Left lung (tissue), 10 donors: ENCODE measurements around the gene SNAI3. TPM values are rescaled to one million over a fixed set of nuclear protein-coding genes. Genes with fewer than 3 reads are reported as not detected.

Experiments used
- ATAC-seq: fragments of 200-7000 bp; cut with Tn5 transposase; one replicate; pipeline ENCODE4 v1.9.1; 2020; ENCODE audit warnings: moderate library complexity
- DNase-seq, 4 donors: peaks; one replicate each; pipeline ENCODE4 v3.0.0-alpha.2; 2013 to 2020
- H3K27ac ChIP-seq, 2 donors: fragments of 200-600 bp; sonication (generic) in 1 of 2; one replicate each; pipeline versions ENCODE4 v1.5.0 to v1.8.0; 2020 to 2021
- H3K27me3 ChIP-seq, 2 donors: fragments of 200-600 bp; sonication (generic) in 1 of 2; one replicate each; pipeline versions ENCODE4 v1.5.0 to v1.8.0; 2020 to 2021
- H3K36me3 ChIP-seq, 2 donors: fragments of 200-600 bp; sonication (generic) in 1 of 2; one replicate each; pipeline versions ENCODE4 v1.5.0 to v1.8.0; 2020 to 2021
- H3K4me1 ChIP-seq, 2 donors: fragments of 200-600 bp; one replicate each; pipeline ENCODE4 v1.8.0; 2021
- H3K4me3 ChIP-seq, 2 donors: fragments of 200-600 bp; sonication (generic) in 1 of 2; one replicate each; pipeline versions ENCODE4 v1.5.0 to v1.8.0; 2020 to 2021; ENCODE audit warnings: mild to moderate bottlenecking in 1 of 2
- H3K9me3 ChIP-seq, 2 donors: fragments of 200-600 bp; sonication (generic) in 1 of 2; one replicate each; pipeline versions ENCODE4 v1.5.0 to v1.8.0; 2020 to 2021
- intact Hi-C, 2 donors: fragments of 100-400 bp; cut with DNase I; formaldehyde crosslinking; loops; one replicate each; pipeline versions ENCODE4 v1.11.2 to v1.14.2; 2022
- polyA plus RNA-seq, 6 donors: library from polyadenylated mRNA; unstranded; fragments of 120-200 nt; gene quantifications; one replicate each; pipeline ENCODE4 v1.2.1, GENCODE V29; 2013; ENCODE audit not compliant: insufficient read length in 6 of 6
- total RNA-seq, 2 donors: library from RNA; stranded (reverse); fragmentation: NEBNext Ultra II Directional; extraction: Animal tissue kit (Norgen Biotek cat#: 25700); gene quantifications; one replicate each; pipeline ENCODE4 v1.2.1, GENCODE V29; 2021
- TF ChIP-seq, protein P1 (sequence below), 2 donors: fragments of 200-600 bp; sonication (generic) in 1 of 2; IDR thresholded peaks; one replicate each; pipeline versions ENCODE4 v1.5.0 to v1.8.0; 2021; ENCODE audit warnings: antibody characterized with exemption in 2 of 2
- donor health status: DM: no; HTN: yes; CAD: no.
- donor health status: DM: no; HTN: no; CAD: no.

Gene SNAI3
- total and polyA plus RNA-seq, 8 donors = 0.86 to 2.3 (median 1.8) TPM

DNA sequence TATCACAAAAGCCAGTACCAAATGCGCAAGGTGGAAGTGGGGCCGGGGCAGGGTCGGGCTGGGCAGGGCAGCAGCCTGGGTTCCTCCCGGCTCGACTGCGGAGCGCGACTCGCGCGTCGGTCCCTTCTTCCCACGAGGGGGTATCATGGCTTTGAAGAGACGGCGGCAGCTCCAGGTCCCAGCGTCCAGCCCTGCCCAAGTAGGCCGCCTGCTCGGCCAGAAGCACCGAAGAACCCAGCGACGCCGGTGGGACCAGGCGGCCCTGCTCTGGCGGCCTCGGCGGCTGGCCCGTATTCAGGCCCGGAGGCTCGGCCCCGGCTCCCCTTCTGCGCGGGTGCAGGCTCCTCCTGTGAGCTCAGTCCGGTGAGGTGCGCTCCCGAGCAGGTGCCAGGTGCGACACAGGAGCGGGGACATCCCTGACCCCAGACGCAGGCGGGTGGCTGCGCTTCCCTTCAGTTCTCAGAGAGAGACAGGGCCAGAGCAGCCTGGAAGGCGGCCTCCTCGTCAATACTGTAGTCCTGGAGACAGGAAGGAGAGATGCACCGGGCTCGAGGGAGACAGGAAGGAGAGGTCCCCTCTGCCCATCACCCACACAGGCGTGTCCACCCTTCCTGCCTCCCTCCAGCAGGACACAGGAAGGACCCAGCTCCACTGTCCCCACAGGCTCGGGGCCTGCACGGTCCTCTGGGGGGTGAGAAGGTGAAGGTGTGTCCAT is 11.0 kb upstream of the SNAI3 start:
- intact Hi-C loops = no loop called here
- no peak for ATAC-seq
- Histone ChIP-seq H3K27ac (no peak overlapping the region), H3K4me1 (peaks cover 15 to 43% of the 10 kb centered on the region in 2 donors), H3K36me3 (peaks cover 0 to 58% of the 10 kb centered on the region in 2 donors), H3K27me3 (no peaks in the 10 kb centered on the region), H3K9me3 (no peaks in the 10 kb centered on the region), H3K4me3 (no peak overlapping the region)
- TF ChIP-seq, protein P1, sequence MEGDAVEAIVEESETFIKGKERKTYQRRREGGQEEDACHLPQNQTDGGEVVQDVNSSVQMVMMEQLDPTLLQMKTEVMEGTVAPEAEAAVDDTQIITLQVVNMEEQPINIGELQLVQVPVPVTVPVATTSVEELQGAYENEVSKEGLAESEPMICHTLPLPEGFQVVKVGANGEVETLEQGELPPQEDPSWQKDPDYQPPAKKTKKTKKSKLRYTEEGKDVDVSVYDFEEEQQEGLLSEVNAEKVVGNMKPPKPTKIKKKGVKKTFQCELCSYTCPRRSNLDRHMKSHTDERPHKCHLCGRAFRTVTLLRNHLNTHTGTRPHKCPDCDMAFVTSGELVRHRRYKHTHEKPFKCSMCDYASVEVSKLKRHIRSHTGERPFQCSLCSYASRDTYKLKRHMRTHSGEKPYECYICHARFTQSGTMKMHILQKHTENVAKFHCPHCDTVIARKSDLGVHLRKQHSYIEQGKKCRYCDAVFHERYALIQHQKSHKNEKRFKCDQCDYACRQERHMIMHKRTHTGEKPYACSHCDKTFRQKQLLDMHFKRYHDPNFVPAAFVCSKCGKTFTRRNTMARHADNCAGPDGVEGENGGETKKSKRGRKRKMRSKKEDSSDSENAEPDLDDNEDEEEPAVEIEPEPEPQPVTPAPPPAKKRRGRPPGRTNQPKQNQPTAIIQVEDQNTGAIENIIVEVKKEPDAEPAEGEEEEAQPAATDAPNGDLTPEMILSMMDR (IDR thresholded peaks at IDR 0.05) = no peak
- no peak for DNase-seq

DNA sequence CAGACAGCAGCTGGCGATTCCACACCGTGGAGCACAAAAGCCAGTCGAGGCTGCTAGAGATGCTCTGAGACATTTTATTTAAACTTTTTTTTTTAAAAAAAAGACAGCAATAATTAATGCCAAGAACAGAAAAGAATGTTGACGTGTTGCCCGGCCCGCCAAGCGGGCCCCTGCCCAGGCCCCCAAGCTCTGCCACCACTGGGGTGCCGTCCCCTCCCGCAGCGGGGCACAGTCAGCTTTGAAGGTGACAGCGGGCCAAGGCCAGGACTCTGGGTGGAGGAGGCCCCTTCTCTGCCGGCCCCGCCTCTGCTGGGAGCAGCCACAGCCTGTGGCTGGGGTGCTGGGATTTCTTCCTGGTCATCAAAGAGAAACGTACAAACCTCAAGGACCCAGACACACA is 10.1 kb upstream of the SNAI3 start:
- H3K27me3 ChIP-seq = peaks cover 0 to under 1% of the 10 kb centered on the region in 2 donors
- no peak overlapping the region for H3K4me3 ChIP-seq
- no peak overlapping the region for H3K27ac ChIP-seq
- H3K36me3 ChIP-seq = peaks cover 0 to 58% of the 10 kb centered on the region in 2 donors
- ATAC-seq (no peak), DNase-seq (no peak)
- TF ChIP-seq, protein P1 (IDR thresholded peaks at IDR 0.05) = no peak
- no peaks in the 10 kb centered on the region for H3K9me3 ChIP-seq
- intact Hi-C loops = no loop called here
- H3K4me1 ChIP-seq = peaks cover 8 to 43% of the 10 kb centered on the region in 2 donors

DNA sequence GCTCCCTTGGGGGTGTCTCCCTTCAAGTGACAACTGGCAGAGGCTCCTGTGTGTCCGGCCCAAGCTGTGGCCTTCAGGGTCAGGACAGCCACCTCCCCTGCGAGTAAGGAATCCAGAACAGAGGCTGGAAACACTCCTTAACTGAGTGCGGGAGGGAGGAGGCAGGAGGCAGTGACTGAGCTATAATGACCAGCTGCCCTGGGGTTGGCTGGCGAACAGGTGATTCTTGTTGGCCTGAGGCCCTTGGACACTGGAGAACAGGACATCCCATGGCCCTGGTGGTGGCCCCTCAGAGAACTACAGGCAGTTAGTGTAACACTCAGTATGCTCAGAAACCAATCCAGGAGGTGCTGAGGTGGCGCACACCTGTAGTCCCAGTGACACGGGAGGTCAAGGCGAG is 9.4 kb upstream of the SNAI3 start:
- Histone ChIP-seq H3K36me3 (peaks cover 0 to 58% of the 10 kb centered on the region in 2 donors), H3K9me3 (no peaks in the 10 kb centered on the region), H3K4me3 (no peak overlapping the region), H3K4me1 (peaks cover 4 to 43% of the 10 kb centered on the region in 2 donors), H3K27ac (no peak overlapping the region), H3K27me3 (peaks cover 0 to 7% of the 10 kb centered on the region in 2 donors)
- TF ChIP-seq, protein P1 (IDR thresholded peaks at IDR 0.05) = no peak
- intact Hi-C loops = no loop called here
- DNase-seq (no peak), ATAC-seq (no peak)

DNA sequence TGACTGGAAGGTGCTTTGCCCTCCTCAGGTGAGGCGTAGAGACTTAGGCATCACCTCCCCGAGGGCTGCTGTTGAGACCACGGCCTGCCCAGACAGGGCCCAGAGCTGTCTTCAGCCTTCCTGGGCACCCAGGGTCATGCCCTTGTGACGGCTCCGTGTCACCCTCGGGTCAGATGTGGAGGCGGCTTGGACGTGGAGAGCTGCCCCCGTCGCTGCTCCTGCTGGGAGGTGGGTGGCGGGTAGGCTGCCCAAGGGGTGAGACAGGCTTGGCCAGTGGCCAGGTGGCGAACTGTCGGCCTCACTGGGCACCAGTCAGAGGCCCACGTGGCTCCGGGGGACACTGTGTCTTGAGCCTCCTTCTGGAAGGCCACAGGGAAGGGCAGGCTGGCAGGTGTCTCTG is 8.9 kb upstream of the SNAI3 start:
- ATAC-seq (no peak), DNase-seq (peak in 1 of 4 donors; percentile 80)
- peaks cover 0 to 13% of the 10 kb centered on the region in 2 donors for H3K27me3 ChIP-seq
- H3K27ac ChIP-seq = no peak overlapping the region
- peaks cover 0 to 40% of the 10 kb centered on the region in 2 donors for H3K4me1 ChIP-seq
- H3K9me3 ChIP-seq = no peaks in the 10 kb centered on the region
- peaks cover 0 to 53% of the 10 kb centered on the region in 2 donors for H3K36me3 ChIP-seq
- TF ChIP-seq, protein P1 (IDR thresholded peaks at IDR 0.05) = no peak
- intact Hi-C loops = no loop called here
- H3K4me3 ChIP-seq = no peak overlapping the region

DNA sequence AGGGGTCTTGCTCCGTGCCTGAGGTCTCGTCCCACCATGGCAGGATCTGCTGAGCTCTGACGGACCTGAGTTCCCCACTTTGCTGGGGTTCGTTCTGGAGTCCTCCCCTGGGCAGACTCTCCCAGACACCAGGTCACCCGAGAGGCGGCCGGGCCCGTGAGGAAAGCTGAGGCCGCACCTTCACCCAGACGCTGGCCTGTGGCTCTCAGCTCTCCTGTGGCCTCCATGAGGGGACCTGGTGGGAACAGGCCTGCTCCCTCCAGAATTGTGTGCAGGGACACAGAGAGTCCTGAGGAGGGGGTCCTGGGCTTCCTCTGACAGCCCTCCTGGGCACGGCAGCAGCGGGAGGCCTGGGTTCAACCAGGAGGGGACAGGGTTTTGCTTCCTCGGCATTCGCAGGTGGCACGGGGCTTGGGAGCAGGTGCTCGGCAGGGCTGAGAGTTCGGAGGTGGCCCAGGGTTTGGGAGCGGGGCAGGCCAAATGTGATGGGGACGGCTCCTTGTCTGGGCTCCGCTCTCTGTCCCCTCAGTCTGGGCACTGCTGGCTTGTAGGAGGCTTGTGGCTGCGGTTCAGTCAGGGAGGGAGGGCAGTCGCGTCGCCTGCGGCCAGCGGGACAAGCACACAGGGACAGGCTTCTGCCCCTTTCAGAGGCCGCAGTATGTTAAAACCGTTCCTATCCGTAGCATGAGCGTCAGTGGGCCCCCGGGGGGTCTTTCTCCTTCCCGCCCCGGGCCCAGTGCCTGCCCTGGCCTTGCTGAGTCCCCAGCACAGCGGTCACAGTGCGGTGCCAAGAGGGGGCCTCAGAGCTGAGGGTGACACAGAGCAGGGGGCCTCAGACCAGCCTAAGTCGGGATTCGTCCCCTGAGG is 8.1 kb upstream of the SNAI3 start:
- ATAC-seq (no peak), DNase-seq (peak in 1 of 4 donors; percentile 69)
- intact Hi-C loops = no loop called here
- Histone ChIP-seq H3K4me1 (peaks cover 0 to 32% of the 10 kb centered on the region in 2 donors), H3K27me3 (peaks cover 0 to 20% of the 10 kb centered on the region in 2 donors), H3K4me3 (no peak overlapping the region), H3K9me3 (no peaks in the 10 kb centered on the region), H3K36me3 (peaks cover 0 to 46% of the 10 kb centered on the region in 2 donors), H3K27ac (no peak overlapping the region)
- TF ChIP-seq, protein P1 (IDR thresholded peaks at IDR 0.05) = no peak
